Testis (tissue), 2 donors: Measurements from ENCODE around the gene ZNF277.

Experiments
- CTCF ChIP-seq, 3 experiments: fragments of 450-650 bp in 2 of 3; fragments of 200-600 bp in 1 of 3; sonication (generic) in 1 of 3; IDR thresholded peaks; one replicate each; pipeline ENCODE4 v1.5.1; 2016 to 2019; ENCODE audit warnings: antibody characterized with exemption in 3 of 3, mild to moderate bottlenecking in 2 of 3, moderate library complexity in 1 of 3
- POLR2A ChIP-seq: fragments of 450-650 bp; IDR thresholded peaks from one replicate; pipeline ENCODE4 v1.6.1; 2017; ENCODE audit warnings: antibody characterized with exemption, mild to moderate bottlenecking, moderate library complexity

- TF ChIP-seq CTCF (IDR thresholded peaks at IDR 0.05) (no peak), POLR2A (no peak)
Observed at GRCh38 chr7:112370436-112370835, 163.9 kb downstream of the ZNF277 start.
